HepG2 (cell line): ENCODE results near the gene FCRLA. TPM values are rescaled to one million over a fixed set of nuclear protein-coding genes. Genes with fewer than 3 reads are reported as not detected.

Experiments
- ESRRA ChIP-seq: sonication (generic); formaldehyde crosslinking; IDR thresholded peaks from 2 replicates; pipeline ENCODE4 v1.5.1; 2020; ENCODE audit warnings: mild to moderate bottlenecking, low read depth, missing genetic modification reagents
- GFI1 ChIP-seq: sonication (generic); formaldehyde crosslinking; IDR thresholded peaks from 2 replicates; pipeline ENCODE4 v1.5.0; 2020; ENCODE audit warnings: missing genetic modification reagents, mild to moderate bottlenecking, borderline replicate concordance
- PHF8 ChIP-seq: sonication (generic); formaldehyde crosslinking; IDR thresholded peaks from 2 replicates; pipeline ENCODE4 v1.5.0; 2020; ENCODE audit warnings: missing genetic modification reagents
- SAP130 ChIP-seq: IDR thresholded peaks from 2 replicates; pipeline ENCODE4 v1.6.1; 2016; ENCODE audit warnings: low read depth
- ZFP36L1 ChIP-seq: sonication (generic); formaldehyde crosslinking; IDR thresholded peaks from 2 replicates; pipeline ENCODE4 v1.8.0; 2022; ENCODE audit warnings: mild to moderate bottlenecking, missing genetic modification reagents, moderate library complexity
- ZNF496 ChIP-seq: sonication (generic); formaldehyde crosslinking; IDR thresholded peaks from 2 replicates; pipeline ENCODE4 v1.8.1; 2023; ENCODE audit warnings: mild to moderate bottlenecking, moderate library complexity, missing genetic modification reagents; ENCODE audit not compliant: insufficient replicate concordance
- ZNF510 ChIP-seq: sonication (generic); formaldehyde crosslinking; IDR thresholded peaks from 2 replicates; pipeline ENCODE4 v1.4.0; 2020; ENCODE audit warnings: low read depth, mild to moderate bottlenecking, missing genetic modification reagents
- ZSCAN21 ChIP-seq: sonication (generic); formaldehyde crosslinking; IDR thresholded peaks from 2 replicates; pipeline ENCODE4 v1.8.0; 2022; ENCODE audit warnings: mild to moderate bottlenecking, missing genetic modification reagents, moderate library complexity, borderline replicate concordance
- ZSCAN25 ChIP-seq: sonication (generic); formaldehyde crosslinking; IDR thresholded peaks from 2 replicates; pipeline ENCODE4 v1.8.0; 2022; ENCODE audit warnings: mild to moderate bottlenecking, missing genetic modification reagents
- ZZZ3 ChIP-seq: sonication (generic); formaldehyde crosslinking; IDR thresholded peaks from 2 replicates; pipeline ENCODE4 v1.4.0; 2020; ENCODE audit warnings: missing genetic modification reagents, mild to moderate bottlenecking, borderline replicate concordance
- polyA plus RNA-seq, 8 experiments: library from polyadenylated mRNA; depleted of rRNA in 3 of 8; stranded (reverse) in 7 of 8; unstranded in 1 of 8; fragments of >200 nt; fragmentation: Illumina TruSeq in 4 of 8; extraction: Trizol in 4 of 8; gene quantifications; 2 replicates each; pipeline versions ENCODE4 v1.2.1 to v1.2.3, GENCODE V29; 2011 to 2016; ENCODE audit warnings: low read depth in 4 of 8, missing spikeins in 1 of 8, mixed read lengths in 1 of 8; ENCODE audit not compliant: insufficient read depth in 1 of 8
- total RNA-seq, 5 experiments: library from RNA; depleted of rRNA; stranded (reverse); fragments of >200 nt; fragmentation: Illumina TruSeq; extraction: Trizol; gene quantifications; 2 replicates each; pipeline ENCODE4 v1.2.3, GENCODE V29; 2016; ENCODE audit warnings: low read depth in 1 of 5
- TF ChIP-seq, protein P1 (sequence below): sonication (generic); formaldehyde crosslinking; IDR thresholded peaks from 2 replicates; pipeline ENCODE4 v1.4.0; 2020; ENCODE audit warnings: missing genetic modification reagents, borderline replicate concordance
- TF ChIP-seq, protein P2 (sequence below): sonication (generic); formaldehyde crosslinking; IDR thresholded peaks from 2 replicates; pipeline ENCODE4 v1.4.0; 2020; ENCODE audit warnings: missing genetic modification reagents
- TF ChIP-seq, protein P3 (sequence below), 2 experiments: sonication (generic) in 1 of 2; formaldehyde crosslinking in 1 of 2; IDR thresholded peaks; 2 replicates each; pipeline versions ENCODE4 v1.4.0 to v1.6.1; 2016 to 2020; ENCODE audit warnings: borderline replicate concordance in 1 of 2, low read depth in 1 of 2, mild to moderate bottlenecking in 1 of 2, missing genetic modification reagents in 1 of 2
- TF ChIP-seq, protein P4 (sequence below): IDR thresholded peaks from 2 replicates; pipeline ENCODE4 v1.4.0; 2020; ENCODE audit warnings: mild to moderate bottlenecking, missing genetic modification reagents
- TF ChIP-seq, protein P5 (sequence below): IDR thresholded peaks from 2 replicates; pipeline ENCODE4 v1.6.1; 2016; ENCODE audit warnings: mild to moderate bottlenecking, missing biosample characterization, missing genetic modification reagents

Gene FCRLA
- total and polyA plus RNA-seq, 2 of the 13 experiments (the other 11 are each of a cell fraction or from before 2014, with no cell fraction given): not detected

DNA sequence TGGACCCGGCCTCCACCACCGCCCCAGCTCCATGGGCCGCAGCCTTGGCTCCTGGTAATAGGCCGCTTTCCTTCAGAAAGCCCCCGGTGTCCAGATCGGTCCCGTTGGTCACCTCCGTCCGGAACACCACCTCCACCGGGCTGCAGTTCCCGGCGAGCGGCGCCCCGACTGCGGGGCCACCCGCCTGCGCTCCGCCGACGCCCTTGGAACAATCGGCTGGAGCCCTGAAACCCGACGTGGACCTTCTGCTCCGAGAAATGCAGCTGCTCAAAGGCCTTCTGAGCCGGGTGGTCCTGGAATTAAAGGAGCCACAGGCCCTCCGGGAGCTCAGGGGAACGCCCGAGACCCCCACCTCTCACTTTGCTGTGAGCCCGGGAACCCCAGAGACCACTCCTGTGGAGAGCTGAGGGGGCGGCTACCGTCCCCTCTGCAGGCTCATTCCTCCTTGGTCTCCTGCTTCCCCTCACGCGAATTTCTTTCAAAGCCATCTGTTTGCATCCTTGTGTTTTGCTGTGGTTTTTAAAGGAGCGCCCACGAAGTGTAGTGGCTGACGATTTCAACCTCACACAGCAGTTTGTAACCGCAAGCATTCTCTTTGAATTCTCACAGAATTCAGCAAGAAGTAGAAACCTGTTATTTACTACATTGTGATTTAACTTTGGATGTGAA is 20.4 kb downstream of the FCRLA start (continued):
- TF ChIP-seq, protein P1, sequence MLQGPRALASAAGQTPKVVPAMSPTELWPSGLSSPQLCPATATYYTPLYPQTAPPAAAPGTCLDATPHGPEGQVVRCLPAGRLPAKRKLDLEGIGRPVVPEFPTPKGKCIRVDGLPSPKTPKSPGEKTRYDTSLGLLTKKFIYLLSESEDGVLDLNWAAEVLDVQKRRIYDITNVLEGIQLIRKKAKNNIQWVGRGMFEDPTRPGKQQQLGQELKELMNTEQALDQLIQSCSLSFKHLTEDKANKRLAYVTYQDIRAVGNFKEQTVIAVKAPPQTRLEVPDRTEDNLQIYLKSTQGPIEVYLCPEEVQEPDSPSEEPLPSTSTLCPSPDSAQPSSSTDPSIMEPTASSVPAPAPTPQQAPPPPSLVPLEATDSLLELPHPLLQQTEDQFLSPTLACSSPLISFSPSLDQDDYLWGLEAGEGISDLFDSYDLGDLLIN (CRISPR knock-in tag): no peak
- no peak for TF ChIP-seq ZZZ3
- TF ChIP-seq, protein P2, sequence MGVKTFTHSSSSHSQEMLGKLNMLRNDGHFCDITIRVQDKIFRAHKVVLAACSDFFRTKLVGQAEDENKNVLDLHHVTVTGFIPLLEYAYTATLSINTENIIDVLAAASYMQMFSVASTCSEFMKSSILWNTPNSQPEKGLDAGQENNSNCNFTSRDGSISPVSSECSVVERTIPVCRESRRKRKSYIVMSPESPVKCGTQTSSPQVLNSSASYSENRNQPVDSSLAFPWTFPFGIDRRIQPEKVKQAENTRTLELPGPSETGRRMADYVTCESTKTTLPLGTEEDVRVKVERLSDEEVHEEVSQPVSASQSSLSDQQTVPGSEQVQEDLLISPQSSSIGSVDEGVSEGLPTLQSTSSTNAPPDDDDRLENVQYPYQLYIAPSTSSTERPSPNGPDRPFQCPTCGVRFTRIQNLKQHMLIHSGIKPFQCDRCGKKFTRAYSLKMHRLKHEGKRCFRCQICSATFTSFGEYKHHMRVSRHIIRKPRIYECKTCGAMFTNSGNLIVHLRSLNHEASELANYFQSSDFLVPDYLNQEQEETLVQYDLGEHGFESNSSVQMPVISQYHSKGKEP (CRISPR knock-in tag): no peak
- no peak for TF ChIP-seq GFI1 (CRISPR knock-in tag)
- no peak for TF ChIP-seq SAP130 (CRISPR knock-in tag)
- TF ChIP-seq PHF8 (CRISPR knock-in tag): peak; percentile 45; the same call in 1 of the 2 replicates
- TF ChIP-seq, protein P3, sequence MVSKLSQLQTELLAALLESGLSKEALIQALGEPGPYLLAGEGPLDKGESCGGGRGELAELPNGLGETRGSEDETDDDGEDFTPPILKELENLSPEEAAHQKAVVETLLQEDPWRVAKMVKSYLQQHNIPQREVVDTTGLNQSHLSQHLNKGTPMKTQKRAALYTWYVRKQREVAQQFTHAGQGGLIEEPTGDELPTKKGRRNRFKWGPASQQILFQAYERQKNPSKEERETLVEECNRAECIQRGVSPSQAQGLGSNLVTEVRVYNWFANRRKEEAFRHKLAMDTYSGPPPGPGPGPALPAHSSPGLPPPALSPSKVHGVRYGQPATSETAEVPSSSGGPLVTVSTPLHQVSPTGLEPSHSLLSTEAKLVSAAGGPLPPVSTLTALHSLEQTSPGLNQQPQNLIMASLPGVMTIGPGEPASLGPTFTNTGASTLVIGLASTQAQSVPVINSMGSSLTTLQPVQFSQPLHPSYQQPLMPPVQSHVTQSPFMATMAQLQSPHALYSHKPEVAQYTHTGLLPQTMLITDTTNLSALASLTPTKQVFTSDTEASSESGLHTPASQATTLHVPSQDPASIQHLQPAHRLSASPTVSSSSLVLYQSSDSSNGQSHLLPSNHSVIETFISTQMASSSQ (IDR thresholded peaks at IDR 0.05; ENCODE audit: low read depth): no peak
- TF ChIP-seq, protein P3 (CRISPR knock-in tag; IDR thresholded peaks at IDR 0.05; ENCODE audit: borderline replicate concordance): no peak
- TF ChIP-seq ZSCAN25 (CRISPR knock-in tag): no peak
- TF ChIP-seq ZNF496 (CRISPR knock-in tag): no peak
- no peak for TF ChIP-seq ZNF510
- TF ChIP-seq ZSCAN21 (CRISPR knock-in tag): no peak
- no peak for TF ChIP-seq ESRRA (CRISPR knock-in tag)
- TF ChIP-seq, protein P4, sequence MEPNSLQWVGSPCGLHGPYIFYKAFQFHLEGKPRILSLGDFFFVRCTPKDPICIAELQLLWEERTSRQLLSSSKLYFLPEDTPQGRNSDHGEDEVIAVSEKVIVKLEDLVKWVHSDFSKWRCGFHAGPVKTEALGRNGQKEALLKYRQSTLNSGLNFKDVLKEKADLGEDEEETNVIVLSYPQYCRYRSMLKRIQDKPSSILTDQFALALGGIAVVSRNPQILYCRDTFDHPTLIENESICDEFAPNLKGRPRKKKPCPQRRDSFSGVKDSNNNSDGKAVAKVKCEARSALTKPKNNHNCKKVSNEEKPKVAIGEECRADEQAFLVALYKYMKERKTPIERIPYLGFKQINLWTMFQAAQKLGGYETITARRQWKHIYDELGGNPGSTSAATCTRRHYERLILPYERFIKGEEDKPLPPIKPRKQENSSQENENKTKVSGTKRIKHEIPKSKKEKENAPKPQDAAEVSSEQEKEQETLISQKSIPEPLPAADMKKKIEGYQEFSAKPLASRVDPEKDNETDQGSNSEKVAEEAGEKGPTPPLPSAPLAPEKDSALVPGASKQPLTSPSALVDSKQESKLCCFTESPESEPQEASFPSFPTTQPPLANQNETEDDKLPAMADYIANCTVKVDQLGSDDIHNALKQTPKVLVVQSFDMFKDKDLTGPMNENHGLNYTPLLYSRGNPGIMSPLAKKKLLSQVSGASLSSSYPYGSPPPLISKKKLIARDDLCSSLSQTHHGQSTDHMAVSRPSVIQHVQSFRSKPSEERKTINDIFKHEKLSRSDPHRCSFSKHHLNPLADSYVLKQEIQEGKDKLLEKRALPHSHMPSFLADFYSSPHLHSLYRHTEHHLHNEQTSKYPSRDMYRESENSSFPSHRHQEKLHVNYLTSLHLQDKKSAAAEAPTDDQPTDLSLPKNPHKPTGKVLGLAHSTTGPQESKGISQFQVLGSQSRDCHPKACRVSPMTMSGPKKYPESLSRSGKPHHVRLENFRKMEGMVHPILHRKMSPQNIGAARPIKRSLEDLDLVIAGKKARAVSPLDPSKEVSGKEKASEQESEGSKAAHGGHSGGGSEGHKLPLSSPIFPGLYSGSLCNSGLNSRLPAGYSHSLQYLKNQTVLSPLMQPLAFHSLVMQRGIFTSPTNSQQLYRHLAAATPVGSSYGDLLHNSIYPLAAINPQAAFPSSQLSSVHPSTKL (CRISPR knock-in tag): no peak
- TF ChIP-seq ZFP36L1: no peak
- TF ChIP-seq, protein P5, sequence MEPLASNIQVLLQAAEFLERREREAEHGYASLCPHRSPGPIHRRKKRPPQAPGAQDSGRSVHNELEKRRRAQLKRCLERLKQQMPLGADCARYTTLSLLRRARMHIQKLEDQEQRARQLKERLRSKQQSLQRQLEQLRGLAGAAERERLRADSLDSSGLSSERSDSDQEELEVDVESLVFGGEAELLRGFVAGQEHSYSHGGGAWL: 0 out of 2 replicates have a peak, but pooled peaks have one; percentile 0
